ENCODE results near the gene TXNRD1.

Gene TXNRD1

GRCh38 chr12:104351057-104351983, 135.7 kb downstream of the TXNRD1 start:
- H3K36me3 ChIP-seq (ENCODE audit: control insufficient read depth, low read depth, low read length) = peaks cover 28% of the 10 kb centered on the region
- no peak overlapping the region for H3K27ac ChIP-seq (ENCODE audit: low read length)
- H3K4me1 ChIP-seq (ENCODE audit: control insufficient read depth, low read depth, low read length) = peaks cover 19% of the 10 kb centered on the region

GRCh38 chr12:104352106-104352713, 136.6 kb downstream of the TXNRD1 start:
- Histone ChIP-seq H3K27ac (ENCODE audit: low read length) (no peak overlapping the region), H3K4me3 (ENCODE audit: low read length) (no peak overlapping the region), H3K27me3 (ENCODE audit: control insufficient read depth, insufficient read depth, low read length) (no peaks in the 10 kb centered on the region), H3K4me1 (ENCODE audit: control insufficient read depth, low read depth, low read length) (peaks cover 19% of the 10 kb centered on the region), H3K36me3 (ENCODE audit: control insufficient read depth, low read depth, low read length) (peaks cover 25% of the 10 kb centered on the region), H3K9me3 (ENCODE audit: control insufficient read depth, low read depth, low read length) (no peaks in the 10 kb centered on the region), H3K9ac (ENCODE audit: low read length) (no peak overlapping the region)

More at GRCh38 chr12:104351057-104351983, 135.7 kb downstream of the TXNRD1 start:
- no peaks in the 10 kb centered on the region for H3K9me3 ChIP-seq (ENCODE audit: control insufficient read depth, low read depth, low read length)
- H3K27me3 ChIP-seq (ENCODE audit: control insufficient read depth, insufficient read depth, low read length) = no peaks in the 10 kb centered on the region
- no peak overlapping the region for H3K4me3 ChIP-seq (ENCODE audit: low read length)
- H3K9ac ChIP-seq (ENCODE audit: low read length) = no peak overlapping the region

- Histone ChIP-seq H3K27ac (ENCODE audit: low read length) (no peak overlapping the region), H3K9me3 (ENCODE audit: control insufficient read depth, low read depth, low read length) (no peaks in the 10 kb centered on the region), H3K9ac (ENCODE audit: low read length) (no peak overlapping the region), H3K36me3 (ENCODE audit: control insufficient read depth, low read depth, low read length) (peaks cover 18% of the 10 kb centered on the region), H3K4me1 (ENCODE audit: control insufficient read depth, low read depth, low read length) (peaks cover 19% of the 10 kb centered on the region), H3K4me3 (ENCODE audit: low read length) (no peak overlapping the region), H3K27me3 (ENCODE audit: control insufficient read depth, insufficient read depth, low read length) (no peaks in the 10 kb centered on the region)
Observed at GRCh38 chr12:104353012-104353981, 137.7 kb downstream of the TXNRD1 start.

- no peaks in the 10 kb centered on the region for H3K27me3 ChIP-seq (ENCODE audit: control insufficient read depth, insufficient read depth, low read length)
- no peak overlapping the region for H3K27ac ChIP-seq (ENCODE audit: low read length)
- no peaks in the 10 kb centered on the region for H3K9me3 ChIP-seq (ENCODE audit: control insufficient read depth, low read depth, low read length)
- peaks cover 19% of the 10 kb centered on the region for H3K4me1 ChIP-seq (ENCODE audit: control insufficient read depth, low read depth, low read length)
- H3K36me3 ChIP-seq (ENCODE audit: control insufficient read depth, low read depth, low read length) = peaks cover 8% of the 10 kb centered on the region
- H3K4me3 ChIP-seq (ENCODE audit: low read length) = no peak overlapping the region
- H3K9ac ChIP-seq (ENCODE audit: low read length) = no peak overlapping the region
Observed at GRCh38 chr12:104354167-104354867, 138.7 kb downstream of the TXNRD1 start.

- Histone ChIP-seq H3K9me3 (ENCODE audit: control insufficient read depth, low read depth, low read length) (no peaks in the 10 kb centered on the region), H3K9ac (ENCODE audit: low read length) (no peak overlapping the region), H3K27ac (ENCODE audit: low read length) (no peak overlapping the region), H3K36me3 (ENCODE audit: control insufficient read depth, low read depth, low read length) (peaks cover 4% of the 10 kb centered on the region), H3K4me1 (ENCODE audit: control insufficient read depth, low read depth, low read length) (peaks cover 18% of the 10 kb centered on the region), H3K27me3 (ENCODE audit: control insufficient read depth, insufficient read depth, low read length) (no peaks in the 10 kb centered on the region), H3K4me3 (ENCODE audit: low read length) (no peak overlapping the region)
Observed at GRCh38 chr12:104354868-104355570, 139.4 kb downstream of the TXNRD1 start.

- Histone ChIP-seq H3K36me3 (ENCODE audit: control insufficient read depth, low read depth, low read length) (peaks cover 4% of the 10 kb centered on the region), H3K27ac (ENCODE audit: low read length) (no peak overlapping the region), H3K4me3 (ENCODE audit: low read length) (no peak overlapping the region), H3K27me3 (ENCODE audit: control insufficient read depth, insufficient read depth, low read length) (no peaks in the 10 kb centered on the region), H3K9ac (ENCODE audit: low read length) (no peak overlapping the region), H3K4me1 (ENCODE audit: control insufficient read depth, low read depth, low read length) (peaks cover 14% of the 10 kb centered on the region), H3K9me3 (ENCODE audit: control insufficient read depth, low read depth, low read length) (no peaks in the 10 kb centered on the region)
Observed at GRCh38 chr12:104355630-104356029, 140.1 kb downstream of the TXNRD1 start.

GRCh38 chr12:104356231-104357115, 140.9 kb downstream of the TXNRD1 start:
- Histone ChIP-seq H3K27ac (ENCODE audit: low read length) (no peak overlapping the region), H3K9ac (ENCODE audit: low read length) (no peak overlapping the region), H3K36me3 (ENCODE audit: control insufficient read depth, low read depth, low read length) (peaks cover 4% of the 10 kb centered on the region), H3K4me3 (ENCODE audit: low read length) (no peak overlapping the region), H3K27me3 (ENCODE audit: control insufficient read depth, insufficient read depth, low read length) (no peaks in the 10 kb centered on the region), H3K9me3 (ENCODE audit: control insufficient read depth, low read depth, low read length) (no peaks in the 10 kb centered on the region), H3K4me1 (ENCODE audit: control insufficient read depth, low read depth, low read length) (peaks cover 6% of the 10 kb centered on the region)

GRCh38 chr12:104357421-104357952, 141.9 kb downstream of the TXNRD1 start:
- Histone ChIP-seq H3K27ac (ENCODE audit: low read length) (no peak overlapping the region), H3K27me3 (ENCODE audit: control insufficient read depth, insufficient read depth, low read length) (no peaks in the 10 kb centered on the region), H3K4me3 (ENCODE audit: low read length) (no peak overlapping the region)

GRCh38 chr12:104358353-104359003, 142.9 kb downstream of the TXNRD1 start:
- no peak overlapping the region for H3K9ac ChIP-seq (ENCODE audit: low read length)
- no peak overlapping the region for H3K4me3 ChIP-seq (ENCODE audit: low read length)
- no peaks in the 10 kb centered on the region for H3K9me3 ChIP-seq (ENCODE audit: control insufficient read depth, low read depth, low read length)
- no peaks in the 10 kb centered on the region for H3K27me3 ChIP-seq (ENCODE audit: control insufficient read depth, insufficient read depth, low read length)
- H3K36me3 ChIP-seq (ENCODE audit: control insufficient read depth, low read depth, low read length) = no peaks in the 10 kb centered on the region
- H3K4me1 ChIP-seq (ENCODE audit: control insufficient read depth, low read depth, low read length) = no peaks in the 10 kb centered on the region
- H3K27ac ChIP-seq (ENCODE audit: low read length) = no peak overlapping the region

More at GRCh38 chr12:104357421-104357952, 141.9 kb downstream of the TXNRD1 start:
- Histone ChIP-seq H3K36me3 (ENCODE audit: control insufficient read depth, low read depth, low read length) (peaks cover 4% of the 10 kb centered on the region), H3K4me1 (ENCODE audit: control insufficient read depth, low read depth, low read length) (no peaks in the 10 kb centered on the region), H3K9ac (ENCODE audit: low read length) (no peak overlapping the region), H3K9me3 (ENCODE audit: control insufficient read depth, low read depth, low read length) (no peaks in the 10 kb centered on the region)

All from iPS-18a (cell line).